Epithelial cell of proximal tubule (primary cell): Measurements from ENCODE around the gene CAMTA1. TPM values are rescaled to one million over a fixed set of nuclear protein-coding genes. Genes with fewer than 3 reads are reported as not detected.

Experiments
- DNase-seq: peaks from one replicate; pipeline ENCODE4 v3.0.0-alpha.2; 2011; ENCODE audit warnings: low read depth
- H3K4me3 ChIP-seq: 2 replicates; pipeline ENCODE4 v1.5.1; 2011; ENCODE audit warnings: low read depth, mild to moderate bottlenecking, low read length
- total RNA-seq: library from RNA; depleted of rRNA; stranded (reverse); fragments of >200 nt; gene quantifications from 2 replicates; pipeline ENCODE4 v1.2.3, GENCODE V29; 2015
- TF ChIP-seq, protein P1 (sequence below): conservative IDR thresholded peaks from 2 replicates; pipeline ENCODE4 v1.5.1; 2012; ENCODE audit warnings: low read depth, mild to moderate bottlenecking, low read length

The CAMTA1 gene
- total RNA-seq, 1 donor from 2014 or later: 79.2 TPM

- no peak overlapping the region for H3K4me3 ChIP-seq
- TF ChIP-seq, protein P1, sequence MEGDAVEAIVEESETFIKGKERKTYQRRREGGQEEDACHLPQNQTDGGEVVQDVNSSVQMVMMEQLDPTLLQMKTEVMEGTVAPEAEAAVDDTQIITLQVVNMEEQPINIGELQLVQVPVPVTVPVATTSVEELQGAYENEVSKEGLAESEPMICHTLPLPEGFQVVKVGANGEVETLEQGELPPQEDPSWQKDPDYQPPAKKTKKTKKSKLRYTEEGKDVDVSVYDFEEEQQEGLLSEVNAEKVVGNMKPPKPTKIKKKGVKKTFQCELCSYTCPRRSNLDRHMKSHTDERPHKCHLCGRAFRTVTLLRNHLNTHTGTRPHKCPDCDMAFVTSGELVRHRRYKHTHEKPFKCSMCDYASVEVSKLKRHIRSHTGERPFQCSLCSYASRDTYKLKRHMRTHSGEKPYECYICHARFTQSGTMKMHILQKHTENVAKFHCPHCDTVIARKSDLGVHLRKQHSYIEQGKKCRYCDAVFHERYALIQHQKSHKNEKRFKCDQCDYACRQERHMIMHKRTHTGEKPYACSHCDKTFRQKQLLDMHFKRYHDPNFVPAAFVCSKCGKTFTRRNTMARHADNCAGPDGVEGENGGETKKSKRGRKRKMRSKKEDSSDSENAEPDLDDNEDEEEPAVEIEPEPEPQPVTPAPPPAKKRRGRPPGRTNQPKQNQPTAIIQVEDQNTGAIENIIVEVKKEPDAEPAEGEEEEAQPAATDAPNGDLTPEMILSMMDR: no peak
- no peak for DNase-seq
Measured at GRCh38 chr1:7247791-7248548, 462.7 kb downstream of the CAMTA1 start.

DNA sequence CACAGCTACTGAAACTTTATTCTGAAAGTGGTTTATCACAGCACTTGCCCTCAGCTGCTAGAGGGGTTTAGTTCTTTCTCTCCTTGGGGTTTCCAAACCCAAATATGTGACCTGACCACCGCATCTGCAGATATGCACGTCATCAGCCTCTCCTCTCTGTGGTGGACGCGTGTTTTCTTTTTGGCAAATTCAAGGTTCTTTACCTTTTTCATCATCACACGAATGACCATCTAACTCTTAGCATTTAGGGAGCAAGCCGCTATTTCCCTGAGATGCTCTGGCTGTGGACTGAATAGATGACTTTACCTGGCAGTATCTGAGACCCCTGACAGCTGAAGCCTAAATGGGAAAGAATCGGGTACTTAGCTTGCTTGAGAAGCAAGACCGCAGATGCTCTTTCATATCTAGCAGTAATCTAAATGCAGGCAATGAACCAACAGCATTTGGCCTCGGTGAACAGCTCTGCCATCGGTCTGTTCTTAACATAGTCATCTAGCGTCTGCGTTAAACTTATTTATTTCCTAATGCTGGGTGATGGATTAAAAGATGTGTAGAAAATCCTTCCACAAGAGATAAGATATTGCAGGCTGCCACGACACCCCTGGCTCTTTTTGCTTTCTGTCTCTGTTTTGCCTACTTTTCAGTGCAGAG, 463.4 kb downstream of the CAMTA1 start:
- TF ChIP-seq, protein P1: no peak
- DNase-seq: no peak
- H3K4me3 ChIP-seq: no peak overlapping the region

GRCh38 chr1:7249516-7249915, 464.3 kb downstream of the CAMTA1 start:
- DNase-seq: no peak
- TF ChIP-seq, protein P1: no peak
- H3K4me3 ChIP-seq: no peak overlapping the region

- no peak for DNase-seq
- TF ChIP-seq, protein P1: no peak
- no peak overlapping the region for H3K4me3 ChIP-seq
Measured at GRCh38 chr1:7250176-7250575, 464.9 kb downstream of the CAMTA1 start.

DNA sequence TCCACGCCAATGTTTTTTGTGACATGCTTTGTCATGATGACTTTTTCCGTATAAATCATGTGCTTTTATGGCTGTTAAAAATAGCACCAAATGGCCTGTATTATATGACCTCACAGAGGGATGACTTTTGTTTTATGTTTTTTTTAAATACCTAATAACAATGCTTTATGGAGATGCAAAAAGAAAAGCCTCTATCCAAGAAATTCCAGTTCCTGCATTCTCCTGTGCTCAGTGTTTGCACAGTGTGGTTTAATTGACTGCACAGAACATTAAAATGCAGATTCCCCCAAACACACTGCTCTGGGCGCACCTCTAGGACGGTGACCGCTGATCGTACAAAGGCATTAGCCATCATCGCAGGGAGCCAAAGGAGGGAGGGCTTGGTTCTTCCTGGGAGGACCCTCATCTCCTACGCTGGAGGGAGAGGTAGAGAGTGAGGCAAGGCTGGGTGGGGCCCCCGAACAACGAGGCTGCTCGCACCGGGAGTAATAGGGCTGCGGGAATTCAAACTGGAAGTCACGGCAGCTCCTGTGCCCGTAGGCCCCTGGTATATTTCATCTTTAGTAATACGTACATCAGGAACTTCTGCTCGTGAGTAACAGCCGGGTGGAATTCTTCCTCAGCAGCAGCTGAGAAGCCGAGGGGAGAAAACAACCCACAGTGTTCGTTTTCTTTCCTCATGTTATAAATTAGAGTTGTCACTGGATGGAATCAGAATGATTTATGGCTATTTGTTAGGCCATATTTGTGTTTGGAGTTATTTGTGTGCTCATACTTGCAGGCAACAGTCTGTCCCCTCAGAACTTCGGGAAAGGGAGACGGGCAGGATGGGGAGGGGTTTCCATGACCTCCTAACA, 465.6 kb downstream of the CAMTA1 start:
- no peak overlapping the region for H3K4me3 ChIP-seq
- TF ChIP-seq, protein P1: no peak
- DNase-seq: no peak

- no peak overlapping the region for H3K4me3 ChIP-seq
- no peak for DNase-seq
- TF ChIP-seq, protein P1: no peak
Measured at GRCh38 chr1:7251454-7251800, 466.2 kb downstream of the CAMTA1 start.
